ENCODE results near the gene CNTFR.

Gene CNTFR

GRCh38 chr9:34522091-34522887 is 67.2 kb downstream of the CNTFR start:
- no peak for DNase-seq

- no peak for DNase-seq
Measured at GRCh38 chr9:34521406-34522045, 68.0 kb downstream of the CNTFR start.

- no peak for DNase-seq
Measured at GRCh38 chr9:34520505-34521385, 68.8 kb downstream of the CNTFR start.

DNA sequence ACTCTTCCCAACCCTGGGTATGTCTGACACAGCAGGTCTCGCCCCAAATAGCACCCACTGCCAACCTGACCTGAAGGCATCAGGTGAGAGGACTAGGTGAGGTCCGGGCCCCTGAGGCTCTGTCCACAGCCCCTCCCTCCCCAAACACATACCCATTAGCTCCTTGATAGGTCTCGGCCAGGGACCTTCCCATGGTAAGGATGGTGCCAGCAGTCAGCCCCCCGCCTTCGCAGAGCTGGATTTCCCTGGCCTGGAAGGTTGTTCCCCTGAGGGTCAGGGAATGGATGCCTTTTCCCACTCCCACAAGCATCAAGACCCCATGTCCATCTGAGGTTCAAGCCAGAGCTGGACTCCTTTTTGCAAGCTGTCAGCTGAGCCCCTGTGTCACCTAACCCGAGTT is 69.4 kb downstream of the CNTFR start:
- DNase-seq, result no peak

DNA sequence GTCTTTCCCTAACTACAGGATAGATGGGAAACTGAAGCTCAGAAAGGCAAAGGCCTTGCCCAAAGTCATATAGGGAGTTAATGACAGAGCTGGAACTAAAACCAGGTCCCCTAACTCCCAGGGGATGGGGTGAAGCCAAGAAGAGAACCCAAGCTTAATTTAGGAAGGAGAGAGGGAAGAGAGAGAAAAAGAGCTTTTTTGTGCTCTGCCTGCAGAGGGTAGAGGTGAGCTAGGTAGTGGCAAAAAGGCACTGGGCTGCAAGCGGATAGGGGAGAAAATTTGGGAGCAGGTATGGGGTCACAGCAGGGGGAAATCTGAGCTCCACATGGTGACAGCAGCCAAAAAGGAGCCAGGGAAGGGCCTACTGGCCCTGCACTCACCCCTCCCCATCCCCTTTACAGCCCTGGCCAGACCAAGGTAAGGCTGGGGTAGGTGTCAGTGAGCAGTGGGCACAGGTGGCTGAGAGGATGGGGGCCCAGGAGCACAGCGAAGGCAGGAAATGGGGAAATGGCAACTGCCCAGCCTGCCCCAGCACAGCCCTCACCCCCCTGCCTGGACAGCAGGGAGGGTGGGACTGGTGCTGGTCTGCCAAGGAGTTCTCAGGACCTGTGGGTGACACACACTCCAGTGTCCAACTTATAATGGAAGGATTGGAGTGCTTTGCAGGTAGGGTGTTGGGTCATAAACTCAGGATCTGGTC is 70.1 kb downstream of the CNTFR start:
- no peak for DNase-seq

- DNase-seq, result no peak
Measured at GRCh38 chr9:34518896-34519295, 70.6 kb downstream of the CNTFR start.

- DNase-seq, result no peak
Measured at GRCh38 chr9:34518110-34518616, 71.4 kb downstream of the CNTFR start.

- DNase-seq, result no peak
Measured at GRCh38 chr9:34517185-34517584, 72.3 kb downstream of the CNTFR start.

- no peak for DNase-seq
Measured at GRCh38 chr9:34515959-34516358, 73.6 kb downstream of the CNTFR start.

- DNase-seq, result no peak
Measured at GRCh38 chr9:34514816-34515215, 74.7 kb downstream of the CNTFR start.

DNA sequence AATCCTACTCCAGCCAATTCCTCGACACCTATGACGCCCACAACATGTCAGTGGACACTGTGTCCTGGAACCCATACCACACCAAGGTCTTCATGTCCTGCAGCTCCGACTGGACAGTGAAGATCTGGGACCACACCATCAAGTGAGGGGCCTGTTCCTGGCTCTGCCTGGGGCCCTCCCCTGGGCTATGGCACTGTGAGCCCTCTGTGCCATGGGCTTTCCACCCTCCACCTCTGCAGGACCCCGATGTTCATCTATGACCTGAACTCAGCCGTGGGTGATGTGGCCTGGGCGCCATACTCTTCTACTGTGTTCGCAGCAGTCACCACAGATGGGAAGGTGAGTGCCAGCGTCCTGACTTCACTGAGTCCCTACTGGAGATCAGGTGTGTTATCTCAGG is 75.1 kb downstream of the CNTFR start:
- no peak for DNase-seq

GRCh38 chr9:34513567-34514214 is 75.8 kb downstream of the CNTFR start:
- no peak for DNase-seq

DNA sequence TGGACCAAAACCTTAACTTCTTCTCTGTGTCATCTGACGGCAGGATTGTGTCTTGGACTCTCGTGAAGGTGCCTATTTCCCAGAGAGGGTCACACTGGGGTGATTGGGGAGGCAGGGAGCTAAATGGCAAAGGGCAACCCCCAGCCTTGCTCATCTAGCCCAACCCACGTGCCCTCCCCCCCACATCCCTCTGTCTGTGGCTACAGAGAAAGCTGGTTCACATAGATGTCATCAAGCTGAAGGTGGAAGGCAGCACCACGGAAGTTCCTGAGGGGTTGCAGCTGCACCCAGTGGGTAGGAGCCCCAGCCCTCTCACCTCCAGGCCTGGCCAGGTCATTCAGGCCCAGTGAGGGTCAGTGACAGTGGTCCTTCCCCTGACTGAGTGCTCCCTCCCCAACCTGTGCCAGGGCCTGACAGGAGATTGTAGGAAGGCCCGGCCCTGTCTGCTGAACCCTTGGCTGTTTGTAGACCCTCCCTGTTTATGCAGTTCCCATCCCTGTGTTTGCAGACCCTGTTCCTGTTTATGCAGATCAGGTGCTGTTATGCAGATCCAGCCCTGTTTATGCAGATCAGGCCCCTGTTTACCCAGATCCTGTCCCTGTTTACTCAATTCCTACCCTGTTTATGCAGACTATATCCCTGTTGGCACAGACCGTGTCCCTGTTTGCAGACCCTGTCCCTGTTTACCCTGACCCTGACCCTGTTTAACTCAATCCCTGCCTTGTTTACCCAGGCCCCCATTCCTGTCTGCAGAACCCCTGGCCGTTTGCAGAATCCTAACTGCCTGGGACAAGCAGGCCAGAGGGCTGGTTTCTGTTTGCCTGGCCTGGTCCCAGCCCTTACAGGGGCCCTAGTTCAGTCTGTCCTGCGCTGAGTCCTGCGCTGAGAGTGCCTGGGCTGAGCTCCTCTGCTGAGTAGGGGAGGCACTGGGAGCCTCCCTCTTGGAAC is 77.1 kb downstream of the CNTFR start:
- no peak for DNase-seq

DNA sequence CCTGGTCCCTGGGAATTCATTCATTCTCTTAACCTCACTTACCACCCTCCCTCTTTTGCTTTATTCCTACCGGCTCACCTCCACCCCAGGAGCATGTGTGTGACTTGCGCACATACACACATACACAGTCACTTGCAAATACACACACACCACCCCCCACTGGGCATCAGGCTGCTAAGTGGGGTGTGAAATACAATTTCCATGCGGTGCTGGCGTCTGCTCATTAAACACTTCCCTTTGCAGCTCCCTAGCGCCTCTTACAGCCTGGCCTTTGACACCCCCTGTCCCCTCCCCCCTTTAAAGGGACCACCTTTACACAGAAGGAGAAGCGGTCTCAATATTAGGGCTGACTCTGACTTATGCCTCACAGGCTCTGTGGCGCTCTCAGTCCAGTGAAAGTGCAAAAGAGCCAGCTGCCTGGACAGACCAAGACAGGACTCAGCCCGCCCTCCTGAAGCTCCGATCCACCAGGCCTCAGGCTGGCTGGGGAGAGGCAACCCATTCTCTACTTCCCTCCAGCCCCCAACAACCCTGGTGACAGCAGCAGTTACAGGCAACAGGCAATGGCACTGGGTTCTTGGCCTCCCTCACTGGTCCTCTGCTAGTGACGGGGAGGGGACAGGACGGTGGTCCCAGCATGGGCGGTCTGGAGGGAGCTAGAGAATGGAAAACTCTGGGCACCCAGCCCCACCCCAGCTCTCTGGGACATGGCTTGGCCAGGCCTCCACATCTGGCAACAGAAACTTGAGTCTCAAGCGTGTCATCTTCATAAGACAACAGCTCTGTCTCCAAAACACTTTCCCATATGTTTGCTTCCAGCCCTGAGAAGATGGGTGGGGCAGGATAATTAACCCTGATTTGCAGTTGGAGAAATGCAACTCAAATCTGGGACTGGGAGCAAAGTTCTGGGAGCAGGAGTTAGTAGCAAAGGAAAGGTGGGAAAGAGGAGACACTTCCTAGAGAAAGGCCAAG is 78.7 kb downstream of the CNTFR start:
- DNase-seq, result no peak

DNA sequence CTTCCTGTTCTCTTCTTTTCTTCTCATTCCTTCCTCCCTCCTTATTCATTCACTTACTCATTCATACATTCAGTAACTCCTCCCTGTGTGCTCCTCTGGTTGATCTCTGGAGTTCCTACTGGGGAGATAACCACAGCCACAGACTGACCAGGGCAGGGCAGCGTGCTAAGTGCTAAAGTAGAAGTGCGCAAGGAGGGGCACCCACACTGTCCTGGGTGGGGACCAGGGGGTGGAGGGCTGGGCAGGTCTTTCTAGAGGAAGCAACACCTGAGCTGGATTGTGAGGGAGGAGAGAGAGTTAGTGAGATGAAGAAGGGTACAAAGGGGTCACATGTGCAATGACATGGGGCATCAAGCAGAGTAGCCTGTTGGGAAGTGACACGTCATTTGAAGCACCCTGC is 80.6 kb downstream of the CNTFR start:
- no peak for DNase-seq

GRCh38 chr9:34508463-34508862 is 81.1 kb downstream of the CNTFR start:
- DNase-seq, result no peak

GRCh38 chr9:34507966-34508365 is 81.6 kb downstream of the CNTFR start:
- no peak for DNase-seq

GRCh38 chr9:34507556-34507955 is 82.0 kb downstream of the CNTFR start:
- no peak for DNase-seq

- DNase-seq, result no peak
Measured at GRCh38 chr9:34506623-34507022, 82.9 kb downstream of the CNTFR start.
